Measurements from ENCODE around the gene CNEP1R1.
A peak's percentile ranks its signal among the peaks of the same experiment; 100 is the strongest.

CNEP1R1 gene

DNA sequence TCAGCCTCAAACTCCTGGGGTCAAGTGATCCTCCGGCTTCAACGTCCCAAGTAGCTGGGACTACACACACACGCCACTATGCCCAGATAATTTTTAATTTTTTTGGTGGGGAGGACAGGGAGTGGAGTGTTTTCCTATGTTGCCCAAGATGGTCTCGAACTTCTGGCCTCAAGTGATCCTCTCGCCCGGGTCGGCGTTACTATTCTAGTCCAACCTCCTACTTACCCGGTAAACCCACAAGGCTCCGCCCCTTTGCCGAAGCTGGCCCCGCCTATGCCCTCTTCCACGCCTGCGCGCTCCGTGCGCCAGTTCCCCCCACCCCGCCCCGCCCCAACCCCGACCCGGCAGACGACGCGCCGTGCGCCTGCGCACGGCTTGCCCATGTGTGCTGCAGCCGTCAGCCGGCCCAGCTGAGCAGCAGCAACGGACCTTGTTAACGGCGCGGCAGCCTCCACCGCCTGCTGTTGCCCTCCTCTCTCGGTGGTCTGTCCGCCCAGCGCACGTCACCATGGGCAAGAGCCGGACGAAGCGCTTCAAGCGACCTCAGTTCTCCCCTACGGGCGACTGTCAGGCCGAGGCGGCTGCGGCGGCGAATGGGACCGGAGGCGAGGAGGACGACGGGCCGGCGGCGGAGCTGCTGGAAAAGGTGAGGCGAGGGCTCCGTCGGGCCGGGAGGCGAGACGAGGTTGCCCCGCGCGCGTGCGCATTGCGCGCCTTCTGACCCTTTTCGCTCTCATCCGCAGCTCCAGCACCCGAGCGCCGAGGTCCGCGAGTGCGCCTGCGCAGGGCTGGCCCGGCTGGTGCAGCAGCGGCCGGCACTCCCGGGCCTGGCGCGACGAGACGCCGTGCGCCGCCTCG is 40.8 kb downstream of the CNEP1R1 start, which contains the start of gene HEATR3:
Gene HEATR3, plus strand, starts transcription at position 347 of the 858 bp plus-strand sequence. Its CDS starts 162 bp downstream, at position 509.
- peak; percentile 64 to 68 for DNase-seq

DNA sequence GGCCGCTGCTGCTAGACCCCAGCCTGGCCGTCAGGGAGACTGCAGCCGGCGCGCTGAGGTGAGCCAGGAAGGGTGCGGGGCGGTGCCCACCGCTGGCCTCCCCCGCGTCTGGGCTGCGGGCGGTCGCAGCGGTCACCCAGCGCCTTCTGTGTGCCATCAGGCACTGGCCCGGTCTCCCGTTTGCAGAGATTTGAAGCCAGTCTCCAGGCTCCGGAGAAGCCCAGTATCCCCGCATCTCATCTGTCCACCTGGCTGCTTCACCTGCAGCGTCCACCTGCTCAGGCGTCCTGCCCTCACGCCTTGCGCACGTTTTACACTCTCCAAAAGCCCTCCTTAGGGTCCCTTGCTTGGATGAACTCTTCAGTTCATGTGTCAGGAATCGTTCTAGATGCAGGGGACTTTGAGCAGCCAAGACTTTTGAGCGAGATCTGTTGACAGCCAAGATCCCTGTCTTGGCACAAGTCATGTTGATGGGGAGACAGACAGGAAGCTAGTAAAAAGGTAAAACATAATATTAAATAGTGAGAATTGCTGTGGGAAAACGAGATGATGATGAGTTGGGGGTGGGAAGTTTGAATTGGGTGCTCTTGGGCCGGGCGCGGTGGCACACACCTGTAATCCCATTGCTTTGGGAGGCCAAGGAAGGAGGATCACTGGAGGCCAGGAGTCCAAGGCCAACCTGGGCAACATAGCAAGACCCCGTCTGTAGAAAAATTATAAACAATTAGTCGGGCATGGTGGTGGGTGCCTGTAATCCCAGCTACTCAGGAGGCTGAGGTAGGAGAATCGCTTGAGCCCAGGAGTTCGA is 41.7 kb downstream of the CNEP1R1 start:
- DNase-seq = no peak

DNA sequence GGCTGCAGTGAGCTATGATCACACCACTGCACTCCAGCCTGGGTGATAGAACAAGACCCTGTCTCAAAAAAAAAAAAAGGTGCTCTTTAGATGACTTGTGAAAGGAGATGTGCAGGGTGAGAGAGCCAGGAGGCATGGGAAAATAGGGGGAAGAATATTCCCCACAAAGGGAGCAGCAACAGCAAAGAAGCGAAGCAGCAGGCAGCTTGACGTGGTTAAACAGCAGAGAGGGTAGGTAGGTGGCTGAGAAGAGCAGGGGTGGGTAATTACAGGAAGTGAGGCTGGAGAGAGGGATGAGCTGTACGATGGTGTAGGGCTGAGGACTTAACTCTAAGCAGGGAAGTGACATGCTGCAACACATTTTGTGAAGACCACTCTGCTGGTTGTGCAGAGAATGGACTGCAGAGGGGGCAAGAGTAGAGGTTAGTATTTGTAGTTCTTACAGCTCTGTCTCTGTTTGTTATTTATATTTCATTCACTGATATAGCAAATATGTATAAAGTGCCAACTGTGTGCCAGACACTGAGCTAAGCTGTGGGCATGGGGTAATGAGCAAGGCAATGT is 42.3 kb downstream of the CNEP1R1 start:
- no peak for DNase-seq

DNA sequence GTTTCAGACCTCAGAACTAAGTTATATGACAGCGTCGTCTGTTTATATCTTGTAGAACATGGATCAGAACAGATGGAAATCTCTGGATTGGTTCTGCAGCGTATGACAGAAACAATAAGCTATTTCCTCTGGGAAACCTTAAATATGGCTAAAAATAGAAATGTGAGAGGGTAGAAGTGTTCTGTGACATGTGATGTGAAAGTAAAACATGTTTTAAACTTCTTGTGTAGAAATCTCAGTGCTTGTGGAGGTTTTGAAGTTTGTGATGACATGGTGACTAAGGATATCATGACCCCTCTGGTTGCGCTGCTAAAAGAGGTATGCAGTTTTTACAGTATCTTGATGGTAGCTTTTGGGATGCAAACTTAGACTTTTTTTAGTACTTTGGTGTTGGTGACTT is 43.5 kb downstream of the CNEP1R1 start:
- no peak for DNase-seq

DNA sequence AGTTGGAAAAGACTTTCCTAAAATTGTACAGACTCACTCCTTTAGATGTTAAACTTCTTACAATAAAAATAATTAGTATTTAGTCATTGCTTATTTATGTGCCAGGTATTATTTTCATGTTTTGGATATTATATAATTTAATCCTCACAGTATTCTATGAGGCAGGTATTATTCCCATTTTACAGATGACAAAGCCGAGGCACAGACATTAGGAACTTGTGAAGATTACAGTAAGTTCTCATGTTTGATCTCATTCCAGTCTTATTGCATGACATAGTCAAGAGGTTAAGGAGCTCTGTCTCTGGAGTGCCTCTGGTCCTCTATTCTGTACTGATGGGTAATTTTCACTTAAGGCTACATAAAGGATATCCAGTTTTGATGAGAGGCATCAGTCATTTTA is 44.0 kb downstream of the CNEP1R1 start:
- DNase-seq = no peak

DNA sequence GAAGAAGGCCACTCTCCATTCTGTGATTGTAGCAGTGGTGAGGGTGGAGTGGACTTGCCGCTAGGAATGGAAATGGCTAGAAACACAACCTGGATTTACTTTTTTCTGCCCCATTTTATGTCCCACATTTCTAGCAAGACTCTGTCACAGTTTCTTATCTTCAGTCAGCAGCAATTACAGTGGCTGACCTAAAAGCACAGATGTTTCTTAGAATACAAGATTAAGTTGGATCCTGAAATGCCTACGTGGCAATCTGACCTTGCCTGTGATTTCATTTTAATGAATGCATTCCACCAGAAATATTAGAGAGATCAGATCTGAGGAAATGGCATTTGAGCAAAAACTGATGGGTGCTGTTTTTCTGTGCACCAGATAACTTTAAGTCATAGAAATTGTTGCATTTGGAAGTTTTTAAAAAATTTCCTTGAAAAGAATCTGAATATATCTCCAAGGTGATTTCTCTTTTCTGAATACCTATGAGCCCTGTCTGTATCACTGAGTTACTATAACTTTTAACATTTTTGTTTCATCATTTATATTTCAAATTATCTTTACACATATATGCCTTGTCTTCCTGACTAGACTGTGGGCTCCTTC is 46.1 kb downstream of the CNEP1R1 start:
- no peak for DNase-seq

DNA sequence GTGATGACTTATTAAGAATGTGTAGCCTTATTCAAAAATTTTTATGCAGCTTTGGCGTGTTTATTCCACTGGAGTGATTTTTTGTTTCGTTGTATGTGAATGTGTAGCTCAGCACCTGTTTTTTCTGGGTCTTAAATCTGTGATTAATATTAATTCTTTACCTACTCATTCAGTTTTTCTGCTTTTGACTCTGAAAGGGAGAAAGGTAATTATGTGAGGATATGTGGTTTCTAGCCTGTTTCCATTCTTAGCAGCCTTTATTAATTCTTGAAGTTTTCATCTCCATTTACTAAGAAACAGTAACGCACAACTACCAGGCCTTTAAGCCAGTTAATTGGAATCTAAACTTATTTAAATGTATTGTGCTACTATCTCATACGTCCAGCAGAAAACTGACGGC is 47.7 kb downstream of the CNEP1R1 start:
- no peak for DNase-seq

DNA sequence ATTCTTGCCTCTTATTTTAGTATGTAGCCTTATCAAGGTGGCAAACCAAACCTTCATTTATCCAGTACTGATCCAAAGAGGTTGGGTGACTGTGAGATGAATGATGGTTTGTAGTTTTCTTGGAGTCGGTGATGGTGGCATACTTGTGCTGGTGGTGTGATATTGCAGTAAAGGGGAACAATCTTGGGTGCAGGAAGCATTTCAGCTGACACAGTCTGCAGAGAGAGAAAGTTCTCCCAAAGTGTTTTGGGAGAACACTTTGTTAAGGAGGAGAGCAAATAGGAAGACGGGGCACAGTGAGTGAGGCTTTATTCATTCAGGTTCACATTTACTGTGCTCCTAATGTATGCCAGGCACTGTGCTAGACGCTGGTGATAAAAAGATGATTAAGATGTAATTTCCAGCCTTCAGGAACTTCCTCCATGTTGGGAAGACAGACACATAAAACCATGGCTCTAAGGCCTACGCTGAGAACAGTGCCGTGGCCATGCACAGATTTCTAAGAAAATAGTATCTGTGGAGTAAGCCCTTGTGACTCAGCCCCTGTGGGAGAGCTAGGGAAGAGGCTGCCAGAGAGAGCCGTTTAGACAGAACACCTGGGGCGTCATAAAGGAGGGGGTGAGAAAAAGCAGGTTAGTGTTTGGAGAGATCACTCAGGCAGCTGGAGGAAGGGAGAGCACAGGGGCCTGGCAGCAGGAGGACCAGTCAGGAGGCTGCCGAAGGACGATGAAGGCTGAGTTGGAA is 54.5 kb downstream of the CNEP1R1 start:
- DNase-seq = no peak

DNA sequence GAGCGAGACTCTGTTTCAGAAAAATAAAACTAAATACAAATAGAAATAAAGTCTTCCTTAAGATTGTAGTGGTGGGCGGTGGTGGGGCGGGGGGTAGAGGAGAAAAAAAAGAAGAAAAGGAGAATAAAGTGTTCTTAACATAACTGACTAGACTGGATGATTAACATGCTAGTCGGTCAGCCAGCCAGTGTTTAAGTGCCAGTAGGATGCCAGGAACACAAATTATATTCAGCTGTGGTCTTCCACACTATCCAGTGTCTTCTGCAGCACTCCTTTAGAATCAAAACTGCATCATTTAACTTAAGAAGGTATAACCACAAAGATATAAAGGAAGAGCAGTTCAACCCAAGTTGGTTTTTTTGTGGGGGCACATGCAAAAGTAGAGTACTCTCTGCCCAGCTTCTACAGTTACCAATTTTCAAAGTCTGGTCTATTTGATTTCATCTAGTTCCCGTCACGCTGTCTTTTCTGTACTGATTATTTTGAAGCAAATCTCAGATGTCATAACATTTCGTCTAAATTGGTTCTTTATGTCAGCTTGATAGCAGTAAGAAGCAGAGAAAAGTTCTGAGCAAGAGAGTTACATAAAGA is 56.5 kb downstream of the CNEP1R1 start:
- DNase-seq = no peak

DNA sequence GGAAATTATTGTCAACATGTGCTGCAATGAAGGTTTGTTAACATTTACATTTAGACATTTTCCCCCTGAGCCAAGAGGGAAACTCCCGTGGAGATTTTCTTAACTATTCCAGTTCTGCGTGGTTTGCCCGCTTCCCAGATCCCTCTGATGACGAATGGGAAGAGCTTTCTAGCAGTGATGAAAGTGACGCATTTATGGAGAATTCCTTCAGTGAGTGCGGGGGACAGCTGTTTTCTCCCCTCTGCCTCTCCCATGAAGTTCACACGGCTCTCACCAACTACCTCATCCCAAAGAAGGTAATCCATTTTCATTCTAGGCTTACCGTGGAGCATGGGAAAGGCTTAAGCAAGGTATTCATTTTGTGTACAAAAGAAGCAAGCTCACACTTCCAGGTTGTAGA is 59.0 kb downstream of the CNEP1R1 start:
- no peak for DNase-seq

DNA sequence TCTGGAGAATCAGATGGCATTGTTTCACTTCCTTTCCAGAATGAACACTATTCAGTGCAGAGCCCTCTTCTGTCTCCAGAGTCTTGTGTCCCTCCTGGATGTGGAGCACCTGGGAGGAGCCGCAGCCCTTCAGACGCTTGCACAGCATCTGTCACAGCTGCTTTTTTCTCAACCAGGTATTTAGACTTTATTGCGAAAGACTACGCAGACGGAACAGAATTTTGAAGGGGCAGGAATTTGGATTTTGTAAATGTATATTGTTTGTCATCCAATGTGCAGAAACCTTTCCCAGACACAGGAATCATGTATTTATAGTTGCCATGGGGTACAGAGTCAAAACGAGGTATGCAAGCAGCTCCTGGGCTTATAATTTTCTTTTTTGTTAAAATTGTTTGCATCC is 61.2 kb downstream of the CNEP1R1 start:
- no peak for DNase-seq
